Gastrocnemius medialis (tissue), 4 donors: ENCODE results near the gene MED12L.

Experiments
- POLR2A ChIP-seq, 2 donors: fragments of 450-650 bp; IDR thresholded peaks; one replicate each; pipeline ENCODE4 v1.6.1; 2017; ENCODE audit warnings: antibody characterized with exemption in 2 of 2, mild to moderate bottlenecking in 2 of 2, moderate library complexity in 2 of 2
- TF ChIP-seq, protein P1 (sequence below), 5 experiments: fragments of 450-650 bp in 3 of 5; fragments of 200-600 bp in 2 of 5; sonication (generic) in 2 of 5; IDR thresholded peaks in 4 of 5; conservative IDR thresholded peaks in 1 of 5; 1 replicate in 4 of 5; 2 replicates in 1 of 5; pipeline ENCODE4 v1.5.1; 2016 to 2019; ENCODE audit warnings: antibody characterized with exemption in 5 of 5, mild to moderate bottlenecking in 3 of 5, moderate library complexity in 3 of 5

- no peak for TF ChIP-seq POLR2A (IDR thresholded peaks at IDR 0.05)
- TF ChIP-seq, protein P1, sequence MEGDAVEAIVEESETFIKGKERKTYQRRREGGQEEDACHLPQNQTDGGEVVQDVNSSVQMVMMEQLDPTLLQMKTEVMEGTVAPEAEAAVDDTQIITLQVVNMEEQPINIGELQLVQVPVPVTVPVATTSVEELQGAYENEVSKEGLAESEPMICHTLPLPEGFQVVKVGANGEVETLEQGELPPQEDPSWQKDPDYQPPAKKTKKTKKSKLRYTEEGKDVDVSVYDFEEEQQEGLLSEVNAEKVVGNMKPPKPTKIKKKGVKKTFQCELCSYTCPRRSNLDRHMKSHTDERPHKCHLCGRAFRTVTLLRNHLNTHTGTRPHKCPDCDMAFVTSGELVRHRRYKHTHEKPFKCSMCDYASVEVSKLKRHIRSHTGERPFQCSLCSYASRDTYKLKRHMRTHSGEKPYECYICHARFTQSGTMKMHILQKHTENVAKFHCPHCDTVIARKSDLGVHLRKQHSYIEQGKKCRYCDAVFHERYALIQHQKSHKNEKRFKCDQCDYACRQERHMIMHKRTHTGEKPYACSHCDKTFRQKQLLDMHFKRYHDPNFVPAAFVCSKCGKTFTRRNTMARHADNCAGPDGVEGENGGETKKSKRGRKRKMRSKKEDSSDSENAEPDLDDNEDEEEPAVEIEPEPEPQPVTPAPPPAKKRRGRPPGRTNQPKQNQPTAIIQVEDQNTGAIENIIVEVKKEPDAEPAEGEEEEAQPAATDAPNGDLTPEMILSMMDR (IDR thresholded peaks at IDR 0.05 in 4 of 5, conservative IDR thresholded peaks at IDR 0.05 in 1 of 5): no peak
Measured at GRCh38 chr3:151204530-151205402, 119.3 kb downstream of the MED12L start.
